Tibial nerve (tissue), 4 donors: Measurements from ENCODE around the gene CAMK2B.

Source experiments
- EP300 ChIP-seq, 2 donors: sonication (generic); formaldehyde crosslinking; IDR thresholded peaks; one replicate each; pipeline ENCODE4 v1.6.1; 2017; ENCODE audit warnings: antibody characterized with exemption in 2 of 2, mild to moderate bottlenecking in 1 of 2
- TF ChIP-seq, protein P1 (sequence below), 5 experiments: fragments of 200-600 bp in 3 of 5; fragments of 450-650 bp in 2 of 5; sonication (generic) in 3 of 5; IDR thresholded peaks; one replicate each; pipeline ENCODE4 v1.5.1; 2016 to 2019; ENCODE audit warnings: antibody characterized with exemption in 5 of 5, mild to moderate bottlenecking in 3 of 5, moderate library complexity in 2 of 5

DNA sequence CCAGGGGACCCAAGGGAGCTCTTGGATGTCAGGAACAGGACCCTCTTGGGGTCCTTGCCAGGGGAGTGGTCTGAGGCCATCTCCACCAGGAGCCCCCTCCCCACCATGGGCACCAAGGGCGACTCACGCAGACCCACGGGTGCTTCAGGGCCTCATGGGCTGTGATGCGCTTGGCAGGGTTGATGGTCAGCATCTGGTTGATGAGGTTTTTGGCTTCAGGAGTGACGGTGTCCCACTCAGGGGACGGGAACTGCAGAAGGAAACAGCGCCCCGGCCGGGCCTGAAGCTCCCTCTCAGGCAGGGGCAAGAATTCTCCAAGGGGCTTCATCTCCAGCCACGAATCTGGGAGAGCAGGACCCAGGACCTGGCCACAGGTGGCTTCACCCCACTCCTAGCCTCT, 83.3 kb downstream of the CAMK2B start:
- TF ChIP-seq, protein P1, sequence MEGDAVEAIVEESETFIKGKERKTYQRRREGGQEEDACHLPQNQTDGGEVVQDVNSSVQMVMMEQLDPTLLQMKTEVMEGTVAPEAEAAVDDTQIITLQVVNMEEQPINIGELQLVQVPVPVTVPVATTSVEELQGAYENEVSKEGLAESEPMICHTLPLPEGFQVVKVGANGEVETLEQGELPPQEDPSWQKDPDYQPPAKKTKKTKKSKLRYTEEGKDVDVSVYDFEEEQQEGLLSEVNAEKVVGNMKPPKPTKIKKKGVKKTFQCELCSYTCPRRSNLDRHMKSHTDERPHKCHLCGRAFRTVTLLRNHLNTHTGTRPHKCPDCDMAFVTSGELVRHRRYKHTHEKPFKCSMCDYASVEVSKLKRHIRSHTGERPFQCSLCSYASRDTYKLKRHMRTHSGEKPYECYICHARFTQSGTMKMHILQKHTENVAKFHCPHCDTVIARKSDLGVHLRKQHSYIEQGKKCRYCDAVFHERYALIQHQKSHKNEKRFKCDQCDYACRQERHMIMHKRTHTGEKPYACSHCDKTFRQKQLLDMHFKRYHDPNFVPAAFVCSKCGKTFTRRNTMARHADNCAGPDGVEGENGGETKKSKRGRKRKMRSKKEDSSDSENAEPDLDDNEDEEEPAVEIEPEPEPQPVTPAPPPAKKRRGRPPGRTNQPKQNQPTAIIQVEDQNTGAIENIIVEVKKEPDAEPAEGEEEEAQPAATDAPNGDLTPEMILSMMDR (IDR thresholded peaks at IDR 0.05) = no peak
- no peak for TF ChIP-seq EP300 (IDR thresholded peaks at IDR 0.05)
